Stimulated activated CD8-positive, alpha-beta memory T cell treated with anti-CD3 and anti-CD28 coated beads, Interleukin-12 subunit alpha, Interleukin-12 subunit beta, amount 100 ng/mL, for 1 hour (primary cell): ENCODE data around the gene MALRD1.

Experiments used
- DNase-seq: peaks from one replicate; pipeline ENCODE4 v3.0.0-alpha.2; 2020; ENCODE audit warnings: low read depth

The MALRD1 gene

DNA sequence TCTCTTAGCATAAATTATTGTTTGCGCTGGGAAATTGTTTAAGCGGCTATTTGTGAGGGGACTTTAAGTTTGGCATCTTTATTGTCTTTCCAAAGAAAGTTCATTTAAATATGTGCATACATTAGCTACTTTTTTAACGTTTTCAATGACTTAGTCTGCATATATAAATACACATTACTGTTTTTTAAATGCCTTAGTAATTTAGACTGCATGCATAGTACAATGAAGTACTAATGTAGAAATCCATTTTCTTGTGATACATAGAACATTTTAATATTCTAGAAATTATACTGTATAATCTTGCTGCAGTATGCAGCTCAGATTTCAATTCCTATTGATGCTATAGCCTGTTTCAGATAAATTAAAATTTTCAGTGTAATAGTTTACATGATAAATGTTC, 325.4 kb downstream of the MALRD1 start:
- DNase-seq: no peak

DNA sequence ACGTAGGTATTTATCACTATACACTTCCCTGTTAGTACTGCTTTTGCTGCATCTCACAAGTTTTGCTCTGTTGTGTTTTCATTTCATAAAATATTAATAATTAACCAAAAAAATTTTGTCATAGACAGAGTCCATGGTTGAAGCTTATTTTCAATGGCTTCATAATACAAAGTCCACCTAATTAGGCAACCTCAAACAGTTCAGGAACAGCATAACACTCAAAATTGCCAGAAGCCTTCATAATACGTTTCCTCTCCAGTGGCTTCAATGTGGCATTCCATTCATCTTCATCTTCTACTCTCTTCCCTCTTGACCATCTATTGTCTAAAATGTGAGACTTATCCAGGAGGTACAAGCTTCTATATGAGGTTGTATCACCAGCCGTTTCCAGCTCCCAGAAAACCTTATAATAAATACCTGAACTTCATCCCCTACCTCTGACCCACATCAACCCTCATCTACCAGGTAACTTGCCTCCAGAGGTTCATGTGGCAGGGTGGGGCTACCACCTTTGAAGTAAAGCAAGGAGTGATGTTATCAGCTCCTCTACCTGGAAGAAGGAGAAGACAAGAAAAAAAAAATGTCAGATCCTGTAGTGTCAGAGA, 337.3 kb downstream of the MALRD1 start:
- no peak for DNase-seq

- DNase-seq: no peak
Measured at GRCh38 chr10:19408924-19409323, 360.3 kb downstream of the MALRD1 start.

- no peak for DNase-seq
Measured at GRCh38 chr10:19411119-19411518, 362.5 kb downstream of the MALRD1 start.

DNA sequence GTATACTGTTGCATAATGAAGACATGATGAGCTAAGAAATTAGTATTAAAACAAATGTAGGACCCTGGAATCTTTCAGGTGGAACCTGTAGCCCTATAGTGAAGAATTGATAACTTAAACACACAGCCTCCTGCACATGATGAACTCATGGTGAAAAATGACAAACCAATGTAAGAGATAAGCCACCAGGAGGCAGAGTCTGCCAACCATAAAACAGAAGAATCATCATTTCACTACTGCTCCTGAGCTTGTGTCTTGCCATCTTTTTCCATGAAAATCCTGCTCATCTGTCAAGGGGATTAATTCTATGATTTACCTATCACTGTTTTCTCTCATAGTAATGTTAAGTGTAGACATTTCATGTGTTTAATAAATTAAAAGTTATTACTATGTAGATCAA, 363.9 kb downstream of the MALRD1 start:
- no peak for DNase-seq

- no peak for DNase-seq
Measured at GRCh38 chr10:19416164-19416563, 367.6 kb downstream of the MALRD1 start.

GRCh38 chr10:19417740-19418139, 369.1 kb downstream of the MALRD1 start:
- no peak for DNase-seq

DNA sequence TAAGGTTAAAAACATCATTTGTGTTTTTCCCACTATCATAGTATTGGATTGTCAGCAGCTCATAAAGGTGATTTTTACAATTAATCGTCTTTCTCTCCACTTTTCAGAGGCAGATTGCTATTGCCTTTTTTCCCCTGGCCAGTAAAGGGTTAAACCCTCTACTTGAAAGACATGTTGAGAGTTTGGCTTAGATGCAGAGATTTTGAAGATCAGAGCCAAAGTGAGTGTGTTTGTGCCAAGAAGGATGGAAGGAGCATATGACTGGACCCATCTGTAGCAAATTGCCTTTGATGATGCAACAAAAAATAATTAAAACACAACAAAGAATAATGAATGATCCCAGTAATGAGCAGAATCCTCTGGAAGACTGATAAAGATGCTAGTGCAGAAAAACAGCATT, 373.1 kb downstream of the MALRD1 start:
- DNase-seq: no peak

GRCh38 chr10:19426034-19426433, 377.4 kb downstream of the MALRD1 start:
- DNase-seq: no peak

GRCh38 chr10:19431622-19432351, 383.2 kb downstream of the MALRD1 start:
- no peak for DNase-seq

GRCh38 chr10:19449860-19450259, 401.3 kb downstream of the MALRD1 start:
- DNase-seq: no peak

DNA sequence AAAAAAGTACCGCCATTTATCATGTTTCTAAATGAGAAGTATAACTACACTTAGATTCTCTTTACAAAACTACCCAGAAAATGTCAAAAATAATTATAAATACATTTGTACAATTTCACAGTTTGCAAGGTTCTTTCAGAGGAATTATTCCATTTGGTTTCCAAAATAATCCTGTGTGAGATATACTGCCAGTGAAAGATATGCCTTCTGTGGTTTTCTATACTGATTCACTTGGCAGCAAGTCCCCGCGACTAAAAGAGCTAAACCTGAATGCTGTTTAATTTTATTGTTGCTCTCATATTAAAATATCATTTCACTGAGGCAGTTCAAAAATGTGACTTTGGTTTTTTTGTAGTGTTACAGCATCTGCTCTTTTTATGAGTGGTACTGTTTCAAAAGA, 402.8 kb downstream of the MALRD1 start:
- DNase-seq: no peak

DNA sequence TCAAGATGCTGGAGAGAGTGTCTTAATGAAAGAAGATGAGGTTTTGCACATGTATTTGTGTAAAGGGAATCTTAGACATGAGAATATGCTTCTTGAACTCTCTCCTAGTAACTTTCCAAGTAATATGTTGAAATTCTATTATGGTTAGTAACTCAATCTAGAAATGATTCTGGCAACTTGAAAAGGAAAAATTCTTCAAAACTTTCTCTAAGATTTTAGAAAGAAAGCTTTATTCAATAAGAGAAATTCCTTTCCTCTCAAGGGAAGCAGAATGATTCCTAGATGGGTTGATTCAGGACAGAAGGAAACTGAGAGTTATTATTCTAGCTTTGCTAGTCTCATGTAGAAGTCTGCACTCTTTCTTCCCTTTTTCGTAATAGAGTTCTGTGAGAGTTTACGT, 403.3 kb downstream of the MALRD1 start:
- DNase-seq: no peak

GRCh38 chr10:19453967-19454366, 405.4 kb downstream of the MALRD1 start:
- no peak for DNase-seq

- DNase-seq: no peak
Measured at GRCh38 chr10:19461588-19461987, 413.0 kb downstream of the MALRD1 start.

- DNase-seq: no peak
Measured at GRCh38 chr10:19466709-19467108, 418.1 kb downstream of the MALRD1 start.

GRCh38 chr10:19468413-19468812, 419.8 kb downstream of the MALRD1 start:
- no peak for DNase-seq

GRCh38 chr10:19469521-19469920, 420.9 kb downstream of the MALRD1 start:
- no peak for DNase-seq

GRCh38 chr10:19479854-19480253, 431.3 kb downstream of the MALRD1 start:
- no peak for DNase-seq

DNA sequence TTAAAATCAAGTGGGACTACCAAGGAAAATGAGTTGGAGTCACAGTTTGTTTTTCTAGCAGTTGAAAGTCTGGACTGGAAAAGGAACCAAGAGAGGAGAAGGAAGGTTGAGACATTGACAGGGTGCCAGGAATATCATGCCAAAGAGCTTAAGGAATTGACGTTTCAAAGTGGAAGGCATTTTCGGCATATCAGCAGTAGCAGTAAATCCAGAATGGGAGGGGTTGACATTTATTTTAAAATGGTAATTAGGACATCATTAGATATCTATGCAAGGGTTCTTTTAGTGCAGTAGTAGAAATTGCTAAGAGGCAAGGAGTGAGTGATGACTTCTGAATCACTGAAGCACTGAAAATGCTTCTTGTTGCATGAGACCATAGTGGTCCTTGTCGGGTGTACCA, 431.8 kb downstream of the MALRD1 start:
- no peak for DNase-seq

DNA sequence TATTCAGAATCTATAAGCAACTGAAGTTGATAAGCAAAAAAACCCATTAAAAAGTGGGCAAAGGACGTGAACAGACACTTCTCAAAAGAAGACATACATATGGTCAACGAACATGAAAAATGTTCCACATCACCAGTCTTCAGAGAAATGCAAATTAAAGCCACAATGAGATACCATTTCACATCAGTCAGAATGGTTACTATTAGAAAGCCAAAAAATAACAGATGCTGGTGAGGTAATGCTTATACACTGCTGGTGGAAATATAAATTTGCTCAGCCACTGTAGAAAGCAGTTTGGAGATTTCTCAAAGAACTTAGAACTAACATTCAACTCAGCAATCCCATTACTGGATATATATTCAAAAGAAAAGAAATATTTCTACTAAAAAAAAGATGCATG, 434.8 kb downstream of the MALRD1 start:
- DNase-seq: no peak

- DNase-seq: no peak
Measured at GRCh38 chr10:19488592-19489280, 440.1 kb downstream of the MALRD1 start.

DNA sequence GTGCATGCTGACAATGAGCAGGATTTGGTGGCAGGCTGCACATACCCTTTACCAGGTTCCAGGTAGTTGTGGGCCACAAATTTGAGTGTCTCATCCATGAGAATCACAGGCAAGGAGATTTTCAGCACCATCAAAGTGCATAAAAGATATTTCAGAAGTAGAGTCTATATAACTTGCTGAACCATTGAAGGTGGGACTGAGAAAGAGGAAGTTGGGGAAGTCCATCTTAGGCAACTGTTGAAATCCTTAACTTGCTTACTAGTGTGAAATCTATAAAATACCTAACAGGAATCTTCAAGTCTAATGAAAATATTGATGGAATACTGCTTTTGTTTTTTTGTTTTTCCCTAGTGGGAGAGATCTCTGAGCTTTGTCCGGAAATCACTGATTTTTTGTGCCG, 442.6 kb downstream of the MALRD1 start:
- DNase-seq: no peak
